ENCODE results near the gene KIF12.

The KIF12 gene

DNA sequence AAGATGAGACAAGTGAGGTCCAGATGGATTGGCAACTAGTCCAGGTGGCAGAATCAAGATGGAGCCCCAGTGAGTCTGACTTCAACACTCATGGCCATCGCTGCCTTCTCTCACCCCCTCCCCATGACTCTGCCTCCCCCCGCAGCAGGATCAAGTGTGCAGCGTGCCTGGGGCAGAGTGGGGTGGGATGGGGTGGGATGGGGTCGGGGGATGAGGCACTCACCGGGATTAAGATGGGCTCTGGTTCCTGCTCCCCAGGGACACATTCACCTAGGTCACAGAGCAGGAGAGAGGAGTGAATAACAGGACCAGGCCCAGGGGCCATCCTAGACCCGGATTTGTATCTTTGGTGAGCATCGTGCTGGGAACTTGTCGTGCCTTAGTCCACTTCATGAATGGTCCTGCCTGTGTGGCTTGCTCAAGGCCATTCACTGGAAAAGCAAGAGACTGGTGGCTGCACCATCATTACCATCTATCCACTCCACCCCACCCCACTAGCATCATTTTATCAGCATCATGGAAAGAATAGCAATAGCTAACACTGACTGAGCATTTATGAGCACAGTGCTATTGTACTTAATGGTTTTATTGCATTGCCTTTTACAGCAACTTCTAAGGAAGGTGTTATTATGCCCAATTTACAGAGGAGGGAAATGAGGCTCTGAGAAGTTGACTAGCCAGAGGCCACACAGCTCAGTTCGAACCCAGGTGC is 29.5 kb downstream of the KIF12 start:
- no peak for DNase-seq (ENCODE audit: low read depth in 2 of 2)

DNA sequence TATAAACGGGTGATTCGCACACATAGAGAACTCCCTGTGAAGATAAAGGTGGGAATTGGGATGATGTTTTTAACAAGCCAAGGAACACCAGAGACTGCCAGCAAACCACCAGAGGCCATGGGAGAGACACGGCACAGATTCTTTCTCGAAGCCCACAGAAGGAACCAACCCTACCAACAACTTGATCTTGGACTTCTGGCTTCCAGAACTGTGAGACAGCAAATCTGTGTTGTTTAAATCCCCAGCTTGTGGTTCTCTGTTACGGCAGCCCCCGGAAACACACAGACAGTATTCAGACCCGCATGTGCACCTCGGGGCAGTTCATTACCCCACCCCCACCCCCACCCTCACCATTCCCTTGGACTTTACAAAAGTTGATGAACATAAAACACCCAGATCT is 33.8 kb downstream of the KIF12 start:
- no peak for DNase-seq (ENCODE audit: low read depth in 2 of 2)

DNA sequence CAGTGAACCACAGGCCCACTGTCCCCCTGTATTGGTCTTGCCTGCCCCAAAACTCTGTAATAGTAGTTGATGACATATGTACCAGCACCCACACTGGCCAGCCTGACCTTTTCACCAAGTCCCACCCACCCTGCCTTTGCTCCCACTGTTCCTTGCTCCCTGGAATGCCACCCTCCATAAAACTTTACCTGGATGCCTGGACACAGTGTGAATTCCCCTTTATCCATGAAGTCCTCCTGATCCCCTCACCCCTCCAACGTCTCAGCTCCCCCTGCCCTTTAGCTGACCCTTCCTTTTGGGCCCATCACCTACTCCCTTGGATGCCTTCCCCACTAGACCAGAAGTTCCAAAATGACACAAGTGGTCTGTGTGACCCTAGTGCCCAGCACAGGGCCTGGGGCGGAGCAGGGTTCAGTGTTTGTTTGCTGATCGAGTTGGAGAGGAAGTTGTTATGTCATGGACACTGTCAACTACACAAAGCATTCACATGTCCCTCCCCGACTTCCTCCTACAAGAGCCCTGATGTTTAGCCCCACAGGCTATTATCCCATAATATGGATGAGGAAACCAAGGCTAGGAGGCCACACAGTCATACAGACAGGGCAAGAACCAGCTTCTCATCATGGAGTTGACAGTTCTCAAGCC is 37.1 kb downstream of the KIF12 start:
- no peak for DNase-seq (ENCODE audit: low read depth in 2 of 2)

DNA sequence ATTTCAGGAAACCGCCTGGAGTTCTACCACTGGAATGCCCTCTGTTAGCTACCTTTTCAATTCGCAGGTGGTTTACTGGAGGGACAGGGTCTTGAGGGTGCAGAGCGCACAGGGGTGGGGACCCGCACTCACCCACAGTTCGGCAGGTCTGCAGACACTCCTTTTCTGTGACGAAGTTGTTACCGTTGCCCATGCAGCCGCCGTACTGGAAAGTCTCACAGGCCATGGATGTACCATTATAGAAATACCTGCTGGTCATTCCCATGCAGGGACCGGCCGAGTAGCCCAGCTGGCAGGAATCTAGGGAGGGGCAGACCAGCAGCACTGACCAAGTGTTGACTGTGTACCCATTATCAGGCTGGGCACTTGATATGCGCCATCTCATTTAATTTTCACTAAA is 37.8 kb downstream of the KIF12 start:
- no peak for DNase-seq (ENCODE audit: low read depth in 2 of 2)

DNA sequence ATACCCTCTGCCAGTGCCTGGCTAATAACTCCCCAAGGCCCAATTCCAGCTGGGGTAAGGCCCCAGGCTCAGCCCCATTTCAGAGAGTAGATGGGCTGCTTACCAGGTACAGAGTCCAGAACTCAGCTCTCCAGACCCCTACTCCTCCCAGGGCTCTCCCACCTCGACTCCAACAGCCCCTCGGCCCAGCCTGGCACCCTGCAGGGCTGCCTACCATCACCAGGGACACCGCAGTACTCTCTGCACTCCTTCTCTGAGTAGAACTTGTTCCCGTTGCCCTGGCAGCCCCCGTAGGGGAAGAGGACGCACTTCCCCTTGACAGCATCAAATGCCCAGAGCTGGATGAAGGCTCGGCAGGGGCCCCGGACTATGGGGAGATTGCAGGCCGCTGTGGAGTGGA is 38.4 kb downstream of the KIF12 start:
- no peak for DNase-seq (ENCODE audit: low read depth in 2 of 2)

DNA sequence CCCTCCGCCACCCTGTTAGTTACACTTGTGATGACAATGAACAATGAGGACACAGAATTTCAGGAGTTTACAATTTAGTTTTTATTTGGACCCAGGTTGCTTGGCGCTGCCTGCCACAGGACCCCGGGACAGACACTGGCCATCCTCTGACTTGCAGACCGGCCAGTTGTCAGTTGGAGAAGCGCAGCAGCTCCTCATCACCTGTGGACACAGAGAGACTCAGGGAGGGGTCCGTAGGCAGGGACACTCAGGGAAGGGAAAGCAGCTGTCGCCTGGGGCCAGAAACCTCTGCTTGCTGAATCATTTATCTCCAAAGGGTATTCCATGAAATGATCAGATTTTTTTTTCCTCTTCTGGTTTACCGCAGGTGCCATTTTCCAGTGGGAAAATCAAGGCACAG is 39.0 kb downstream of the KIF12 start:
- no peak for DNase-seq (ENCODE audit: low read depth in 2 of 2)

DNA sequence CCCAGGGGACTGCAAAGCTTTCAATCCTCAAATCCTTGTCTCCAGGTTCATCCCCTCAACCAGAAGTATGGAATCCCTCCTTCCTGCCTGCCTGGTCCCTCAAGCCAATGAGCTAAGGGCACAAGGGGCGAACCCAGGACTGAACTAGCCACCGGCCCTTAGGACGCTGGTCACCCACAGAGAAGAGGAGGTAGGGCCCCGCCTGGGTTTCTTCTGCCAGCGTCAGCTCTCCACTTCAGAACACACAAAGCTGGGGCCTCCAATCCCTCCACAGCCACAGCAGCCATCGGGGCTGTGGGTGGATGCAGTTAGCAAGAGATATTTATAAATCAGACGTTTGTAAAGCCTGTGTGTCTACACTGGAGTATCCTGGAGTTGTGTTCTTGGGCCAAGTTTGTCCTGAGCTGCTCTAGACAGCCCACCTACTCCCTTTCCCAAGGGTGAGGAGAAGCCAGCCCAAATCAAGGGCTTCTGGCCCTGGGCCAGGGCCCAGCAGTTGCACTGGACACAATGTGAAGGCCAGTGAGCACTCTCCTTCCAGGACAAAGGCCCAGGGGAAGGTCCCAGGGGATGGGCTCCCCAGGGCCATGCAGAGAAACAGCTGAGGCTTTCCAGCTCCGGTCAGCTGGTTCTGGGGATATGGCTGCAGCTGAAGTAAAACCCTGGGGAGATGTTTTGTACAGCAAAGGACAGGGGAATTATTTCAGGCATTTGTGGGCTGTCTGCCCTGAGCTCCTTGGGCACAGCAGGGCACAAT is 39.9 kb downstream of the KIF12 start:
- DNase-seq (ENCODE audit: low read depth in 2 of 2) = no peak

DNA sequence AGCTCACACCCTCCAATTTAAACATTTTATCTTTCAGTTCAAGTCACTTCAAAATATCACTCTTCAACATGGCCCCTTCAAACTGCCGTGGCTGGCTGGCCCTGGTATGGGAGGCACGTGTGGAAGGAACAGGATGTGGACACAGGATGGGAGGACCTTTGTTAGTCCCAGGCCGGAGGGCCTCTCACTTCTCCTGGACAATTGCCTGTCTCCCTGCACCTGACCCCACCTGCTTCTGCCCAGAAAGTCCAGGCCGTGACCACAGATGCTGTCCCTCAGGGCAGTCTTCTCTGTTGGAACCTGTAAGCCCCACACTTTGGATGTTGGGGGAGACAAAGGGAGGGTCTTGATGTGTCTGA is 40.4 kb downstream of the KIF12 start:
- DNase-seq (ENCODE audit: low read depth in 2 of 2) = no peak

DNA sequence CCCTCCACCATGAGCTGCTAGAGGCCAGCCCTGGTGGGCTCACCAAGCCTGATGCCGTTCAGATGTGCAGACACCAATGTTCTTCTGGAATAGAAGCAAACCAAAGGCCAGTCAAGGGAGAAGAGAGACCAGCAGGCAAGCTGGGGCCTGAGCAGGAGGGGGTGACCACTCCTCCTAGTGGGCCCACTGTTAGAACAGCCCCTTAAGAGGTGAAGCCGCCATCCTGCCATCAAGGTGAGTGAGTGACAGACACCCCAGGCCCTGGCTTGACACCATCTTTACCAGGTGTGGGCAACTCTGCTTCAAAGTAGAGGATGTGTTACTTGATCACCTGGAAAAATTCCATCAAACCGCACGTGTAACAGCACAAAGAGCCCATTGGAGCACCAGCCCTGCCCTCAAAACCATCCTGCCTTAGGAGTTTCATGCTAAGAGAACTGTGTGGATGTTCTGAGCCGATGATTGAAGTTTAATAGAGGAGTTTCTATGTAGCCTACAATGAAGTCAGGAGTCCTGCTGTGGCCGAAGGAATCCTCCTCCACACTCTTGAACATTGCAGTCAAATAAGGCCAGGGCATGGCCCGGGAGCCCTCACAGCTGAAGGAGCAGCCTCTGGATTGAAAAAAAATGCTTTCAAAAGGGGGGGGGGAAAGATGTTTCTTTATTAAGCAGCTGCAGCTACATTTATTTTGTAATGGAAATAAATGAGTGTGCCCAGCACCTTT is 41.8 kb downstream of the KIF12 start:
- no peak for DNase-seq (ENCODE audit: low read depth in 2 of 2)

DNA sequence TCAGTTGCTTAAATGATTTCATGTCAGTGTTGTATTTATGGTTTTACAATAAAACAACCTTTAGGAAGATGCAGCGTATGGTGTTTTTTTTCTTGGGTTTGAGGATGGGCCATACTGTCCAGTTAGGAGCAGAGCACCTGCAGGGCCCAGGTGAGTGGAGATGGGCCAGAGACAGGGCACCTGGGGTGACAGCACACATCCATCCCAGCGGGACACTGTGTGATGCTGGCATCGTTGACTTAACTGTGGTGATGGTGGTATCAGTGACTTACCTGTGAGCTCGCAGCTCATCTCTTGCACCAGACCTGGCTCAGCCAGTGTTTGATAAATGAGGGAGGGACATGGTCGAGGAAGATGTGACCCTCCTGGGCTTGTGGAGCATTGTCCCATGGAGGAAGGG is 42.6 kb downstream of the KIF12 start:
- no peak for DNase-seq (ENCODE audit: low read depth in 2 of 2)

DNA sequence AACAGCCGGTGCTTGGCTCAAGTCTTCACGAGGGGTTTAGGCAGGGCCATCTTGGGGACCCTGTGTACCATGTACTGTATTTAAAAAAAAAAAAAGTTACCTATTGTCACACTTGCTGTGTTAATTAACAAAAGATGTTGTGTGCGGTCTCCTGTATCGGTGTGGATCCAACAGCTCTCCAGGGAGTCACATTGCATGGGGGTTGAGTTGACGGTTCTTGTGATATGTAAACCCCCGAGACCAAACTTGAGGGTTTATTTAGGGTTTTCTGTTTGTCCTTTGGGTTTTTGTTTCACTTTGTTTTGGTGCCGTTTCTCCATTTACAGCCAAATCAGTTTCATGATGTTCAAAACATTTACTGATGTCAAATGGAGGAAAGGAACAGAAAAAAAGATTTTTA is 43.2 kb downstream of the KIF12 start:
- DNase-seq (ENCODE audit: low read depth in 2 of 2) = no peak

DNA sequence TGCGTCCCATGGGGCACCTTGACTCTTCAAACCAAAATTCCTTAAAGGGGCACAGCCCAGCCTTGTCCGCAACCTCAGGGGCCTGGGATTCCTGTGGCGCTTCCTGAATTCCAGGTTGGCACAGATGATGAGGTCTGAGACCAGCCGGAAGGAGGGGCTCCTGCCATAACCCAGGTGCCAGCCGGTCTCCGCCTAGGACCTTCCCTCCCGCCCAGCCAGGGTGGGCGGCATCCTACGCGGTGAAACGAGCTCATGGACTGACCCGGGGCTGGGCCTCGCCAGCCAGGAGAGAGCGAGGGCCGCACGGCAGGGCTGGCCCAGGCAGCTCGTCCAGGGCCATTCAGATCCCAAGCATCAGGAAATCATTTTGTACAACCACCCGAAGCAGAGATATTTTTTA is 44.0 kb downstream of the KIF12 start:
- no peak for DNase-seq (ENCODE audit: low read depth in 2 of 2)

DNA sequence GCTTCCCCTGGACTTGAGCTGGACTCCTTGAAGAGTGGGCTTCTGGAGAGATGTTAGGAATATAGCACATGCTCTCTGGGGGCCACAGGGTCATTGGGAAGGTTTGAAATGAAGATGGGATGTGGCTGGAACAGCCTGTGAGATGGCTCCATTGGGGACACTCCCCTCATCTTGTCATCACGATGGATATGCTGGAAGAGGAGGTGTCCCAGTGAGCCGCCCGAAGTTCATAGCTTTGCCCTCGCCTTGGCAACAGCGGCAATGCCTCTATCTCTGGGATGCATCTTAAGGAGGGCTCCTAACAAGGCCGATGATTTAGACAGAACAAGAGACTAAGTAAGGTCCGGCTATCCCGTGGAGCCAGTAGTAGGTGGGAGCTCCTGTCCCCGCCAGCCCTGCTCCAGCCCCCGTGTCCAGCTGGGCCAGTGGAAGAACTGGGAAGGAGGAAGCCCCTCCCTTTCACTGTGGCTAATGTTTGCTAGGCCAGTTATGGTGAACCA is 44.9 kb downstream of the KIF12 start:
- no peak for DNase-seq (ENCODE audit: low read depth in 2 of 2)

DNA sequence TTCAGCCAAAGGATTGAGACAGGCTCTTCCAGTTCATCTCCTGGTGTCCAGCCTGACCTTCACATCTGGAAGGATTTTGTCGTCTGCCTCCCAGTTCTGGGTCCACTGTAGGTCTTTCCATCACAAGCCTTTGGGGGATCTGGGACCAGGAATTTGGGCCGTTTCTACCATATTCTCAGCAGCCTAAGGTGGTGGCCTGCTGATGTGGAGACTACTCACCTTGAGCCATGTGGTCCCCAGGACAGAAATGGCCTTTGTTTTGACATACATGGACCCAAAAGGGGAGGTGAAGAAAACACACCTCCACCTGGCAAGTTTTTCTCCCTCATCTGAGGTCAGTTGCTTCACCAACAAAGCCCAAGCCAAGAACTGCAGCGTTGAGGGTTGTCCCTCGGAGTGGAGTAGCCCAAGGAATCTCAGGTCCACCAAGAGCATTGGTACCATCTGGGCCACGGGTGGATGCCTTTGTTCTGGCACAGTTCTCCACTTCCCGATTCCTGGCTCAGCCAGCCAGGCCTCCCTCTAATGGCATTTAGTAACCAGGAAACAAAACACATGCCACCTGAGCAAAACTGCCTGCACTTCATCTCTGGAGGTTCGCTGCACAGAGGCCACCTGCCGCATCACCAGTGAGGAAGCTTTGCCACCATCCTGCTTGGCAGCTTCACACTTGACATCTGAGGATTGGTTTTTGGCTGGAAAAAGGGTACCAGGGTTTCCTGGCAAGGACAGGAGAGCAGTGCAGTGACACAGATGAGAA is 45.7 kb downstream of the KIF12 start:
- DNase-seq (ENCODE audit: low read depth in 2 of 2) = no peak

DNA sequence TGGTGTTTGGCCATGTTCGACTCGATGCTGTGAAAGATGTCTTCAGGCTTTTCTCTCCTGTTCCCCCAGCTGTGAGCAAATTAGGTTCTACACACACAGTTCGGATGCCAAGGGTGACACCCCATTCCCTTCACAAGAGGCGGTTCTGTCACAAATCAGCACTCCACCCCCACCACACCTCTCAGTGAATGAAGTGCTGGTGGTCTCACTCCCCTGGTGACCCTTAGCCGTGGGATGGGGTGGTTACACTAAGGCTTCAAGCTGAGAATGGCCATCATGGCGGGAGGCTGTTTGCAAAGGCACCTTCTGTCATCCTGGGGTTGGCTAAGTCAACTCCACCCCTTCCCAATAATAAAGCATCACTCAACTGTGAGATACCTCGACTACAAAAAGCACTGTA is 47.4 kb downstream of the KIF12 start:
- no peak for DNase-seq (ENCODE audit: low read depth in 2 of 2)

DNA sequence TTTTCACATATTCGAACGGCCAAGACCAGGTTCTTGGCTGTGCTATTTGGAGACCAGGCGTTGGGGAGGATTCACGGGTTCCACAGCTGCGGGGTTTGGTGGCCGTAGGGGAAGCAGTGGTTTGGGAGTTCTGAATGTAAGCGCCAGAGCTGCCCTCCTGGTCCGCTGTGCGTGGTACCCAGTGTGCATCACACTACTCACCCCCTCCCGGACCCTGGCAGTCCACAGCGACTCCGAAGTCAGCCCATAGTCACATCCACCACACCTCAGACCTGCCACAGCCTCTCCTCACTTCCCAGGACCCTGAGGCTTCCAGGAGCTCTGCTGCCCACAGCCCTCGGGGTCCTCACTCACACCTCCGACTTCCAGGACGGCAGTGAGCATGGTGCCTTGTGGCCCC is 47.8 kb downstream of the KIF12 start:
- no peak for DNase-seq (ENCODE audit: low read depth in 2 of 2)

DNA sequence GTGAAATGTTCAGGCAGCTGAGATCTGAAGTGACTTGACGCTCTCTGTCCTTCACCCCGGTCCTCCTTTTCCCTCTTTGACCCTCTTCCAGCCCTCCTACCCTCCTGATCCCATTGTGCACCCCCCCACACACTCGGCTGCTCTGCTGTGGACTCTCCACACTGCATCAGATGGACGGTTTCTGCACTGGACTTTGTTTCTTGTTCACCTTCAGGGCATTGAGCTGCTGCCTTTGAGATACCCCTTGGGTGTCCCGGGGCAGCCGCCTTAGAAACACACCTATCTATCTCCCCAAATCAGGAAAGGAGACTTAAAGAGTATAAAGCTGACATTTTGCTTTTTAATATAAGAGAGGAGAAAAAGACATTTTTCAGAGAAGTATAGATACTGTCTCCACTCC is 48.4 kb downstream of the KIF12 start:
- no peak for DNase-seq (ENCODE audit: low read depth in 2 of 2)

DNA sequence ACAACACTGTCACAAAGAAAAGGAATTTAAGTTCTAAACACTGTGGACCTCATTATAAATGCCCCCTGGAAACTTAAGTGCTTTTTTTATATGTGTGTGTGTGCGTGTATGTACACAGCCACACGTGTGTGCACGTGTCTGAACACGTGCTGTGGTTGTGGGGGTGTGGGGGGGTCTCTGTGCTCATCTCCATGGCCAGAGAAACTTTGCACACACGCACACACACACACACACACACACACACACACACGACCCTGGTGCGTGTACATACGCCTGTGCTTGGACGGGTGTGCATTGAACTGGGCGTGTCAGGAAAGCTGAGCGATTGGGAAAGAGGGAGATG is 48.9 kb downstream of the KIF12 start:
- DNase-seq (ENCODE audit: low read depth in 2 of 2) = no peak

DNA sequence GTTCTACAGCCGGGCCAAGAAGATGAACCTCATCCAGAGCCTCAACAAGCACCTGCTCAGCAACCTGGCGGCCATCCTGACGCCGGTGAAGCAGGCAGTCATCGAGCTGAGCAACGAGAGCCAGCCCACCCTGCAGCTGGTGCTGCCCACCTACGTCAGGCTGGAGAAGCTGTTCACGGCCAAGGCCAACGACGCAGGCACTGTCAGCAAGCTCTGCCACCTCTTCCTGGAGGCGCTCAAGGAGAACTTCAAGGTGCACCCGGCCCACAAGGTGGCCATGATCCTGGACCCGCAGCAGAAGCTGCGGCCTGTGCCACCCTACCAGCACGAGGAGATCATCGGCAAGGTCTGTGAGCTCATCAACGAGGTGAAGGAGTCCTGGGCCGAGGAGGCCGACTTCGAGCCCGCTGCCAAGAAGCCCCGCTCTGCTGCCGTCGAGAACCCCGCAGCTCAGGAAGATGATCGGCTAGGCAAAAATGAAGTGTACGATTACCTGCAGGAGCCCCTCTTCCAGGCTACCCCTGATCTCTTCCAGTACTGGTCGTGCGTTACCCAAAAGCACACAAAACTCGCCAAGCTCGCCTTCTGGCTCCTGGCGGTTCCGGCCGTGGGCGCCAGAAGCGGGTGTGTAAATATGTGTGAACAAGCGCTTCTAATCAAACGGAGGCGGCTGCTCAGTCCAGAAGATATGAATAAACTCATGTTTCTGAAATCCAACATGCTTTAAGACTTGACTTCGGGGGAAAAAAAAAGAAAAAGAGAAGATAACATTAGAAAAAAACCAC is 49.5 kb downstream of the KIF12 start:
- DNase-seq (ENCODE audit: low read depth in 2 of 2) = no peak

DNA sequence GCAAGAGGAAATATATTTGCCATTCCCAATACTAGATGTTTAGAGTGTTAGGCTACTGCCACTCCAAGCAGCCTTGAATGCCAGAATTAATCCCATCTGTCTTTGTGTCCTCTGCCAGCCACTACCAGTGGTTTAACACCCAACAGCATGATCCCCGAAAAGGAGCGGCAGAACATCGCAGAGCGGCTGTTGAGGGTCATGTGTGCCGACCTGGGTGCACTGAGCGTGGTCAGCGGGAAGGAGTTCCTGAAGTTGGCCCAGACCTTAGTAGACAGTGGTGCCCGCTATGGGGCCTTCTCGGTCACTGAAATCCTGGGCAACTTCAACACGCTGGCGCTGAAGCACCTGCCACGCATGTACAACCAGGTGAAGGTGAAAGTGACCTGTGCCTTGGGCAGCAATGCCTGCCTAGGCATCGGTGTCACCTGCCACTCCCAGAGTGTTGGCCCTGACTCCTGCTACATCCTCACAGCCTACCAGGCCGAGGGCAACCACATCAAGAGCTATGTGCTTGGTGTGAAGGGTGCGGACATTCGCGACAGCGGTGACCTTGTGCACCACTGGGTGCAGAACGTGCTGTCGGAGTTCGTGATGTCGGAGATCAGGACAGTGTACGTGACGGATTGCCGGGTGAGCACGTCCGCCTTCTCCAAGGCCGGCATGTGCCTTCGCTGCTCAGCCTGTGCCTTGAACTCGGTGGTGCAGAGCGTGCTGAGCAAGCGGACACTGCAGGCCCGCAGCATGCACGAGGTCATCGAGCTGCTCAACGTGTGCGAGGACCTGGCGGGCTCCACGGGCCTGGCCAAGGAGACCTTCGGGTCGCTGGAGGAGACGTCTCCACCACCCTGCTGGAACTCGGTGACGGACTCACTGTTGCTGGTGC is 50.3 kb downstream of the KIF12 start:
- no peak for DNase-seq (ENCODE audit: low read depth in 2 of 2)
